K562 (cell line): ENCODE measurements around the gene THAP2. TPM values are rescaled to one million over a fixed set of nuclear protein-coding genes. Genes with fewer than 3 reads are reported as not detected.

ENCODE experiments used
- CBX2 ChIP-seq: fragments of 200-600 bp; sonication (generic); IDR thresholded peaks from one replicate; pipeline ENCODE4 v1.6.1; 2012; ENCODE audit warnings: mild to moderate bottlenecking, low read length, inconsistent platforms; ENCODE audit not compliant: insufficient read depth, poor library complexity, severe bottlenecking
- CUX1 ChIP-seq: fragments of 200-800 bp; sonication (Bioruptor generic); IDR thresholded peaks from 2 replicates; pipeline ENCODE4 v1.6.1; 2016; ENCODE audit warnings: missing genetic modification characterization, missing compliant biosample characterization
- HIVEP1 ChIP-seq: fragments of 250-450 bp; sonication (Bioruptor Pico); IDR thresholded peaks from 2 replicates; pipeline ENCODE4 v1.4.0; 2020; ENCODE audit warnings: mild to moderate bottlenecking
- HMG20A ChIP-seq: fragments of 450-650 bp; formaldehyde crosslinking; conservative IDR thresholded peaks from 2 replicates; pipeline ENCODE4 v1.4.0; 2020; ENCODE audit warnings: mild to moderate bottlenecking, mixed read lengths
- KHSRP ChIP-seq: fragments of 450-650 bp; IDR thresholded peaks from 2 replicates; pipeline ENCODE4 v1.6.1; 2017
- MTA1 ChIP-seq: fragments of 450-650 bp; IDR thresholded peaks from 2 replicates; pipeline ENCODE4 v1.6.1; 2017; ENCODE audit warnings: borderline replicate concordance
- NONO ChIP-seq, 2 experiments: fragments of 200-400 bp in 1 of 2; fragments of 450-650 bp in 1 of 2; formaldehyde crosslinking in 1 of 2; IDR thresholded peaks; 2 replicates each; pipeline ENCODE4 v1.6.1; 2017; ENCODE audit warnings: low read depth in 2 of 2, mild to moderate bottlenecking in 2 of 2, moderate library complexity in 2 of 2, low read length in 1 of 2
- OTX1 ChIP-seq: fragments of 450-650 bp; formaldehyde crosslinking; IDR thresholded peaks from 2 replicates; pipeline ENCODE4 v1.4.0; 2022; ENCODE audit warnings: mild to moderate bottlenecking
- POLR2A ChIP-seq: fragments of 450-650 bp; conservative IDR thresholded peaks from 2 replicates; pipeline ENCODE4 v1.6.1; 2016
- PPARD ChIP-seq: fragments of 250-450 bp; sonication (Bioruptor Pico); IDR thresholded peaks from 2 replicates; pipeline ENCODE4 v1.8.0; 2022; ENCODE audit warnings: inconsistent platforms, mild to moderate bottlenecking, moderate library complexity
- PTBP1 ChIP-seq: fragments of 200-400 bp; formaldehyde crosslinking; IDR thresholded peaks from 2 replicates; pipeline ENCODE4 v1.6.1; 2017; ENCODE audit warnings: low read depth, low read length
- RB1 ChIP-seq: fragments of 450-650 bp; IDR thresholded peaks from 2 replicates; pipeline ENCODE4 v1.6.1; 2017; ENCODE audit warnings: low read depth, mild to moderate bottlenecking
- RCOR1 ChIP-seq, 2 experiments: IDR thresholded peaks; 2 replicates each; pipeline ENCODE4 v1.6.1; 2012; ENCODE audit warnings: low read depth in 2 of 2, low read length in 2 of 2, borderline replicate concordance in 1 of 2, improper control_type of control experiment in 1 of 2
- SMARCA4 ChIP-seq: fragments of 450-650 bp; IDR thresholded peaks from 2 replicates; pipeline ENCODE4 v1.6.1; 2016
- TEAD4 ChIP-seq, 2 experiments: sonication (generic) in 1 of 2; formaldehyde crosslinking in 1 of 2; IDR thresholded peaks; 2 replicates each; pipeline versions ENCODE4 v1.6.1 to v1.8.0; 2012 to 2022; ENCODE audit warnings: borderline replicate concordance in 1 of 2, inconsistent platforms in 1 of 2, low read length in 1 of 2, mild to moderate bottlenecking in 1 of 2, missing genetic modification reagents in 1 of 2
- YBX1 ChIP-seq: fragments of 450-650 bp; IDR thresholded peaks from 2 replicates; pipeline ENCODE4 v1.7.1; 2016; ENCODE audit warnings: mild to moderate bottlenecking
- ZNF263 ChIP-seq: sonication (generic); formaldehyde crosslinking; IDR thresholded peaks from 2 replicates; pipeline ENCODE4 v1.8.0; 2022; ENCODE audit warnings: mild to moderate bottlenecking, missing genetic modification reagents, borderline replicate concordance
- ZNF780A ChIP-seq: fragments of 250-450 bp; sonication (Bioruptor Pico); IDR thresholded peaks from 2 replicates; pipeline ENCODE4 v1.5.0; 2021; ENCODE audit warnings: mild to moderate bottlenecking
- polyA plus RNA-seq, 8 experiments: library from polyadenylated mRNA; depleted of rRNA in 4 of 8; stranded (reverse) in 5 of 8; unstranded in 3 of 8; fragments of >200 nt; fragmentation: Nextera tagmentation in 2 of 8; fragmentation: Illumina TruSeq in 1 of 8; extraction: Ambion mirVana in 2 of 8; extraction: Trizol in 1 of 8; gene quantifications; 2 replicates each; pipeline versions ENCODE4 v1.2.1 to v1.2.3, GENCODE V29; 2011 to 2014; ENCODE audit warnings: inconsistent platforms in 1 of 8, missing spikeins in 1 of 8
- total RNA-seq, 7 experiments: library from RNA; depleted of rRNA in 6 of 7; stranded (reverse); fragments of >200 nt in 6 of 7; fragmentation: Illumina TruSeq in 2 of 7; extraction: Trizol in 2 of 7; gene quantifications; 2 replicates each; pipeline versions ENCODE4 v1.2.1 to v1.2.3, GENCODE V29; 2011 to 2021; ENCODE audit warnings: low replicate concordance in 1 of 7
- TF ChIP-seq, protein P1 (sequence below), 2 experiments: IDR thresholded peaks; 2 replicates each; pipeline ENCODE4 v1.6.1; 2011; ENCODE audit warnings: borderline replicate concordance in 1 of 2, control low read depth in 1 of 2, low read depth in 1 of 2, low read length in 1 of 2, mild to moderate bottlenecking in 1 of 2, mixed read lengths in 1 of 2, moderate library complexity in 1 of 2; ENCODE audit not compliant: insufficient read depth in 1 of 2, insufficient read length in 1 of 2, poor library complexity in 1 of 2, severe bottlenecking in 1 of 2; ENCODE audit errors: extremely low read depth in 1 of 2
- TF ChIP-seq, protein P2 (sequence below): fragments of 250-450 bp; sonication (Bioruptor Pico); IDR thresholded peaks from 2 replicates; pipeline ENCODE4 v1.5.0; 2021; ENCODE audit warnings: mild to moderate bottlenecking, moderate library complexity

The THAP2 gene
- total and polyA plus RNA-seq, 9 of the 15 experiments (the other 6 are each of a cell fraction or from before 2014, with no cell fraction given): 1.8 to 18.9 (median 7.3) TPM

- no peak for TF ChIP-seq CUX1
- no peak for TF ChIP-seq HMG20A (CRISPR knock-in tag)
- TF ChIP-seq ZNF780A (CRISPR knock-in tag): no peak
- TF ChIP-seq PPARD: no peak
- no peak for TF ChIP-seq RB1
- TF ChIP-seq PTBP1: no peak
- TF ChIP-seq KHSRP: no peak
- no peak for TF ChIP-seq POLR2A
- no peak for TF ChIP-seq CBX2
- TF ChIP-seq NONO (IDR thresholded peaks at IDR 0.05; ENCODE audit: low read depth in 2 of 2, low read length in 1 of 2): no peak
- TF ChIP-seq MTA1: no peak
- no peak for TF ChIP-seq OTX1 (CRISPR knock-in tag)
- TF ChIP-seq TEAD4 (IDR thresholded peaks at IDR 0.05; ENCODE audit: low read length): peak; percentile 83
- no peak for TF ChIP-seq TEAD4 (CRISPR knock-in tag; IDR thresholded peaks at IDR 0.05; ENCODE audit: borderline replicate concordance)
- no peak for TF ChIP-seq HIVEP1 (CRISPR knock-in tag)
- TF ChIP-seq, protein P1, sequence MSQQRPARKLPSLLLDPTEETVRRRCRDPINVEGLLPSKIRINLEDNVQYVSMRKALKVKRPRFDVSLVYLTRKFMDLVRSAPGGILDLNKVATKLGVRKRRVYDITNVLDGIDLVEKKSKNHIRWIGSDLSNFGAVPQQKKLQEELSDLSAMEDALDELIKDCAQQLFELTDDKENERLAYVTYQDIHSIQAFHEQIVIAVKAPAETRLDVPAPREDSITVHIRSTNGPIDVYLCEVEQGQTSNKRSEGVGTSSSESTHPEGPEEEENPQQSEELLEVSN (IDR thresholded peaks at IDR 0.05; ENCODE audit: borderline replicate concordance in 1 of 2, extremely low read depth in 1 of 2, insufficient read depth in 1 of 2, insufficient read length in 1 of 2, low read depth in 1 of 2, low read length in 1 of 2, poor library complexity in 1 of 2, severe bottlenecking in 1 of 2): no peak
- no peak for TF ChIP-seq YBX1
- TF ChIP-seq ZNF263 (CRISPR knock-in tag): no peak
- TF ChIP-seq SMARCA4: peak; percentile 45
- TF ChIP-seq, protein P2, sequence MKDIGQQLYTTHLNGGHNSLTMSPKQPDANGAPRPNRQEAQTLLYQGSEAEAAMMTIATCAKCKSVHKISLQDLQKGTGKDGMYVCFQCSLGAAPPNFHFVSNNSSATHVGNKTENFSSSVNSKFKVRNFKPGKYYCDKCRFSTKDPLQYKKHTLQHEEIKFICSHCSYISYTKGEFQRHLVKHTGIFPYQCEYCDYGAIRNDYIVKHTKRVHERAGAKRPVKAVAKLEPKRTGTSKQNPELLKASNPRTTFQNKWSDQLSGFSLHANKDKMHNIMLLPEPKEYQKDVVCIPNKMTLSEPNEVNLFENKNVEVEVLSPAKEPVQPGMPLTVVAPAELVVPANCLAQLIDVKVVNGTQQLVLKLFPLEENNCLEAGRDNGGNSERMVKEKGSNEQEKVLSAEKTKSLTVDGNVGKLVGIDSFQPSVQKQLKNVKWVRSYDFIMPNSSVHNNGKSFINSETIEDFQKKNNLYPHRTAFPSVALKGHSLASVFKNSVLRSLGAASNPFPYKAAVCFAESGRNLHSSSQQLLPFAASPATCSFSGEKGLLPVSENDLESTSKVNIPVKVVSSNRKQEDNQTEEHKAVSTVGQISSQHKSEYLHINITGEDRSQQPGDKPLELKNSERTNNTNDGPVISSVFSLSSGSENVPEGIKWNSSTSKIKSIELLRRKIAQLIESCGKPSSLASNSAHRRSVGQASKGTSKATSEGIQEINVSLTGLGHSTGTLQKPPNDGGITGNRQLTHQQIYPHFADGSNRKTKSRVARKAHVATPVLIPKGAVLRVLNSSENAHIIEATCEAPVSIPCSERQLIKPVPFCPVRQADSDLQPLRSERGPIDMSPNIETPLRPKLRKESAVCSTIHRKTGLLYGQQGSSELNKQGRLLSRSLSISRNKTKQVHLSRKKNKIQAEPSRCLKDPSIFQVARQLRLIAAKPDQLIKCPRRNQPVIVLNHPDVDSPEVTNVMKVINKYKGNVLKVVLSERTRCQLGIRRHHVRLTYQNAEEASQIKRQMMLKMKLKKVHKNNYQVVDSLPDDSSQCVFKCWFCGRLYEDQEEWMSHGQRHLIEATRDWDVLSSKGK (CRISPR knock-in tag): no peak
- TF ChIP-seq RCOR1 (IDR thresholded peaks at IDR 0.05; ENCODE audit: borderline replicate concordance in 1 of 2, low read depth in 2 of 2, low read length in 2 of 2): peak in 1 of 2 experiments; percentile 70; a peak in 1 of 4 replicates
These were observed 2.0 kb upstream of the THAP2 start (continued) for GRCh38 chr12:71661977-71662530.
